Measurements from ENCODE around the gene MYCT1. TPM values are rescaled to one million over a fixed set of nuclear protein-coding genes. Genes with fewer than 3 reads are reported as not detected.

The MYCT1 gene
- total RNA-seq (2022; extraction: Qiagen RNA extraction) = 0.02 to 0.07 TPM in 2 of 5 replicates, not detected in the others

GRCh38 chr6:152697634-152698033 lies at the start of gene MYCT1:
Gene MYCT1, plus strand, starts transcription at chr6:152697897. Its CDS starts 6 bp downstream, at chr6:152697903.

GRCh38 chr6:152750694-152751093 lies 53.0 kb downstream of the MYCT1 start, which contains the start of gene VIP:
Gene VIP, plus strand, starts transcription at chr6:152750797. Its CDS starts 1,381 bp downstream, at chr6:152752178.

Other genes with a start within 250 kb of the MYCT1 start
- gene SYNE1, start 60.5 kb upstream of the MYCT1 start, total RNA-seq (2022; extraction: Qiagen RNA extraction) = 17.3 to 23.6 TPM (median 18.7 TPM) in 5 replicates
- not detected in 5 replicates for gene VIP, start 52.9 kb downstream of the MYCT1 start, total RNA-seq (2022; extraction: Qiagen RNA extraction)